Vagina (tissue), 2 donors: ENCODE data around the gene NMRAL1.

Source experiments
- POLR2A ChIP-seq, 2 donors: fragments of 450-650 bp; IDR thresholded peaks; one replicate each; pipeline ENCODE4 v1.6.1; 2017; ENCODE audit warnings: antibody characterized with exemption in 2 of 2, mild to moderate bottlenecking in 2 of 2, moderate library complexity in 2 of 2
- POLR2AphosphoS5 ChIP-seq, 2 donors: sonication (generic); formaldehyde crosslinking; IDR thresholded peaks; one replicate each; pipeline ENCODE4 v1.9.0; 2017; ENCODE audit warnings: antibody characterized with exemption in 2 of 2, mild to moderate bottlenecking in 2 of 2, low read depth in 1 of 2; ENCODE audit not compliant: insufficient read depth in 1 of 2
- TF ChIP-seq, protein P1 (sequence below), 3 experiments: fragments of 450-650 bp in 2 of 3; fragments of 200-600 bp in 1 of 3; sonication (generic) in 1 of 3; IDR thresholded peaks; one replicate each; pipeline ENCODE4 v1.5.1; 2017 to 2019; ENCODE audit warnings: antibody characterized with exemption in 3 of 3, mild to moderate bottlenecking in 2 of 3, moderate library complexity in 2 of 3

DNA sequence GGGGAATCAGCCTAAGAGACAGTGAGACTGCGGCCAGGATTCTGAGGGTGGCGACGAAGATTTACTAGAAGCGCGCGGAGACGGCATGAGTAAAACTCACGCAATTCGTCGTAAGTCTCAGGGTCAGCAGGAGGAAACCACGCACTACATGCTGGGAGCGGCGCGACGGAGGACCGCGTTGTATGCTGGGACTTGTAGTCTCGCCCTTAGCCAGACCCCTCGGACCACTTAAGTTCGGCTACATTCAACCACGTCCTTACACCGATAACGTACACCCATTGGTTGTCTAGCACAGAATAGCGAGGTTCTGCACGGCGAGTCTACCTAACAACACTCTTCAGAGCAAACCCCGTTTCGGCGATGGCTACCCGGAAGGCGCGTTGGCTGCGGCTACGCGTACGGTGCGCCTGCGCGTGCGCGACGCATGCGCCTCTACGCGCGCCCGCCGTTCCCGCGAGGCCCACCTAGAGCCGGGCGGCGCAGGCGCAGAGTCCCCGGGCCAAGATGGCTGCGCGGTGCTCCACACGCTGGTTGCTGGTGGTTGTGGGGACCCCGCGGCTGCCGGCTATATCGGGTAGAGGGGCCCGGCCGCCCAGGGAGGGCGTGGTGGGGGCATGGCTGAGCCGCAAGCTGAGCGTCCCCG is 48.9 kb downstream of the NMRAL1 start, which contains the start of gene DNAJA3:
- TF ChIP-seq POLR2AphosphoS5 (IDR thresholded peaks at IDR 0.05; ENCODE audit: insufficient read depth in 1 of 2, low read depth in 1 of 2) (peak; percentile 80 to 88), POLR2A (IDR thresholded peaks at IDR 0.05) (peak in 1 of 2 donors; percentile 78)
- TF ChIP-seq, protein P1, sequence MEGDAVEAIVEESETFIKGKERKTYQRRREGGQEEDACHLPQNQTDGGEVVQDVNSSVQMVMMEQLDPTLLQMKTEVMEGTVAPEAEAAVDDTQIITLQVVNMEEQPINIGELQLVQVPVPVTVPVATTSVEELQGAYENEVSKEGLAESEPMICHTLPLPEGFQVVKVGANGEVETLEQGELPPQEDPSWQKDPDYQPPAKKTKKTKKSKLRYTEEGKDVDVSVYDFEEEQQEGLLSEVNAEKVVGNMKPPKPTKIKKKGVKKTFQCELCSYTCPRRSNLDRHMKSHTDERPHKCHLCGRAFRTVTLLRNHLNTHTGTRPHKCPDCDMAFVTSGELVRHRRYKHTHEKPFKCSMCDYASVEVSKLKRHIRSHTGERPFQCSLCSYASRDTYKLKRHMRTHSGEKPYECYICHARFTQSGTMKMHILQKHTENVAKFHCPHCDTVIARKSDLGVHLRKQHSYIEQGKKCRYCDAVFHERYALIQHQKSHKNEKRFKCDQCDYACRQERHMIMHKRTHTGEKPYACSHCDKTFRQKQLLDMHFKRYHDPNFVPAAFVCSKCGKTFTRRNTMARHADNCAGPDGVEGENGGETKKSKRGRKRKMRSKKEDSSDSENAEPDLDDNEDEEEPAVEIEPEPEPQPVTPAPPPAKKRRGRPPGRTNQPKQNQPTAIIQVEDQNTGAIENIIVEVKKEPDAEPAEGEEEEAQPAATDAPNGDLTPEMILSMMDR (IDR thresholded peaks at IDR 0.05): no peak
